Measurements from ENCODE around the gene SPECC1.

DNA sequence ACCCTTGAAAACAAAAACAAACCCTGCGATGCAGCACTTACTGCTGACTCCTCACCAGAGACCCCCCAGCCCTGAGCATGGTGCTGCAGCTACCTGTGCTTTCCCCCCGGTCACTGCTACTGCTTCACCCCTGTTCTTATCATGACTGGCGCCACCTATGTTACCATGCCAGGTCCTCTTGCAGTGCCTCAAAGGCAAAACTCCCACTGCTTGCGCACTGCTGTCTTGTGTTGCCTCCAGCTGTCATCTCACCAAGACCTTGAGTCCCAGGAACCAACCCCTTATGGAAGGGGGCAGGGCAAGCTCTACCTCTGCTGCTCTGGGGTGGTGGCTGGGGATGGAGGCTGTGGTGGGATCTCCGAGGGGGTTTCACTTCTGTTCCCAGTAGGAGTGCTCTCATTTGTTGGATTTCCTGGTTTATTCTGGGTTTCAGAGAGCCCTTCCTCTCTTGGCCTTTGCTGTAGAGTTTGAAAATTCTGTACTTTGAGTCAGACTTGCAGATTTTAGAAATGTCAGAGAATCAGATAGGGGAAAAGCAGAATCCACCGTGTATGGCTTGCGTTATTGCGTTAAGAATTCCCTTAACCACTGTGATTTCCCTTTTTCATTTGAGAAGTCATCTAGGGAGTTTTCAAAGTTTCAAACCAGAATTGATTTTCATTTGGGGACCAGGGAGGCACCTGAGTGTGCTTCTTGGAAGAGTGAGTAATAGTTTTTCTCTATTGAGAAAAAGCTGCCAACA, 96.6 kb downstream of the SPECC1 start:
- TF ChIP-seq, protein P1, sequence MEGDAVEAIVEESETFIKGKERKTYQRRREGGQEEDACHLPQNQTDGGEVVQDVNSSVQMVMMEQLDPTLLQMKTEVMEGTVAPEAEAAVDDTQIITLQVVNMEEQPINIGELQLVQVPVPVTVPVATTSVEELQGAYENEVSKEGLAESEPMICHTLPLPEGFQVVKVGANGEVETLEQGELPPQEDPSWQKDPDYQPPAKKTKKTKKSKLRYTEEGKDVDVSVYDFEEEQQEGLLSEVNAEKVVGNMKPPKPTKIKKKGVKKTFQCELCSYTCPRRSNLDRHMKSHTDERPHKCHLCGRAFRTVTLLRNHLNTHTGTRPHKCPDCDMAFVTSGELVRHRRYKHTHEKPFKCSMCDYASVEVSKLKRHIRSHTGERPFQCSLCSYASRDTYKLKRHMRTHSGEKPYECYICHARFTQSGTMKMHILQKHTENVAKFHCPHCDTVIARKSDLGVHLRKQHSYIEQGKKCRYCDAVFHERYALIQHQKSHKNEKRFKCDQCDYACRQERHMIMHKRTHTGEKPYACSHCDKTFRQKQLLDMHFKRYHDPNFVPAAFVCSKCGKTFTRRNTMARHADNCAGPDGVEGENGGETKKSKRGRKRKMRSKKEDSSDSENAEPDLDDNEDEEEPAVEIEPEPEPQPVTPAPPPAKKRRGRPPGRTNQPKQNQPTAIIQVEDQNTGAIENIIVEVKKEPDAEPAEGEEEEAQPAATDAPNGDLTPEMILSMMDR (IDR thresholded peaks at IDR 0.05), result no peak
- no peak for TF ChIP-seq POLR2A (IDR thresholded peaks at IDR 0.05)
